Skeletal muscle cell (primary cell): ENCODE measurements around the gene RPS6KB2.
"Not testable (repeated sequence)": the region's sequence is repeated elsewhere in the genome, so short reads cannot be mapped to it uniquely, and the experiment has no call there.

Source experiments
- DNase-seq: peaks from one replicate; pipeline ENCODE4 v3.0.0-alpha.2; 2010; ENCODE audit warnings: low read depth
- H3K4me3 ChIP-seq: 2 replicates; pipeline ENCODE4 v1.5.1; 2011; ENCODE audit warnings: low read depth, mild to moderate bottlenecking, control low read depth, low read length, moderate library complexity

Gene RPS6KB2

GRCh38 chr11:67456068-67456705, 27.9 kb downstream of the RPS6KB2 start:
- no peak for DNase-seq
- no peak overlapping the region for H3K4me3 ChIP-seq

GRCh38 chr11:67457453-67457852, 29.2 kb downstream of the RPS6KB2 start:
- H3K4me3 ChIP-seq = no peak overlapping the region
- no peak for DNase-seq

- DNase-seq = no peak
- H3K4me3 ChIP-seq = no peak overlapping the region
These were observed 30.0 kb downstream of the RPS6KB2 start for GRCh38 chr11:67458266-67458665.

- no peak for DNase-seq
- no peak overlapping the region for H3K4me3 ChIP-seq
These were observed 34.9 kb downstream of the RPS6KB2 start for GRCh38 chr11:67463186-67463585.

- peak overlapping the region; percentile 61 for H3K4me3 ChIP-seq
- DNase-seq = no peak
These were observed 35.6 kb downstream of the RPS6KB2 start for GRCh38 chr11:67463680-67464410.

GRCh38 chr11:67464411-67465188, 36.3 kb downstream of the RPS6KB2 start:
- peak overlapping the region; percentile 61 for H3K4me3 ChIP-seq
- no peak for DNase-seq

- no peak for DNase-seq
- peak overlapping the region; percentile 61 for H3K4me3 ChIP-seq
These were observed 36.9 kb downstream of the RPS6KB2 start for GRCh38 chr11:67465189-67465510.

DNA sequence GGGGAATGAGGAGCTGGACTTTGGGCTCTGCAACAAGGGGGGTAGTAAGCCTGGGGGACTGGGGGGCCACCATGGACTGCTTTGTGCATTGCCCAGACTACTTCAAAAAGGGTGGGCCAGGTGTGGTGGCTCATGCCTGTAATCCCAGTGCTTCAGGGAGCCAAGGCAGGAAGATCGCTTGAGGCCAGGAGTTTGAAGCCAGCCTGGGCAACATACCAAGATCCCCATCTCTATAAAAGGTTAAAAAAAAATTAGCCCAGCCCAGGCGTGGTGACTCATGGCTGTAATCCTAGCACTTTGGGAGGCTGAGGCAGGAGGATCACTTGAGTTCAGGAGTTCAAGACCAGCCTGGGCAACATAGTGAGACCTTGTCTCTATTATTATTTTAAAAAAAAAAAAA, 37.2 kb downstream of the RPS6KB2 start:
- not testable (repeated sequence) for DNase-seq, H3K4me3 ChIP-seq

DNA sequence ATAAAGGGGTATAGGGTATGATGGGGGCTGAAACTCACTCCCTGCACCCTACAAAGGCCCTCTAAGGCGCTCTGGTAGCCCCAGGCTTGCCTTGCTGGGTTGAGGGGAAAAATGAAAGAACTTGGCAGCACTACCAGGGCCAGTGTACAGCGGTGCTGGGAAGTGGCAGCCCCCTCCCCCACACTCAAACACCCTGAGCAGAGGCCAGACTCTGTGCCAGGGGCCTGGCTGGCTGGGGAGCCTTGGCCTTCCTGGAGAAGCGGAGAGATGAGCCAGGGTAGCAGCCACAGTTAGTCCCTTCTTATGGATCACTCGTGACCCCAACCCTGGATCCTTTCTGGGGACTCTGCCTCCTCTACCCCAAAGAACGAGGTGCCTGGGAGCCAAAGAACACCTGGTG, 38.1 kb downstream of the RPS6KB2 start:
- no peak overlapping the region for H3K4me3 ChIP-seq
- DNase-seq = no peak

DNA sequence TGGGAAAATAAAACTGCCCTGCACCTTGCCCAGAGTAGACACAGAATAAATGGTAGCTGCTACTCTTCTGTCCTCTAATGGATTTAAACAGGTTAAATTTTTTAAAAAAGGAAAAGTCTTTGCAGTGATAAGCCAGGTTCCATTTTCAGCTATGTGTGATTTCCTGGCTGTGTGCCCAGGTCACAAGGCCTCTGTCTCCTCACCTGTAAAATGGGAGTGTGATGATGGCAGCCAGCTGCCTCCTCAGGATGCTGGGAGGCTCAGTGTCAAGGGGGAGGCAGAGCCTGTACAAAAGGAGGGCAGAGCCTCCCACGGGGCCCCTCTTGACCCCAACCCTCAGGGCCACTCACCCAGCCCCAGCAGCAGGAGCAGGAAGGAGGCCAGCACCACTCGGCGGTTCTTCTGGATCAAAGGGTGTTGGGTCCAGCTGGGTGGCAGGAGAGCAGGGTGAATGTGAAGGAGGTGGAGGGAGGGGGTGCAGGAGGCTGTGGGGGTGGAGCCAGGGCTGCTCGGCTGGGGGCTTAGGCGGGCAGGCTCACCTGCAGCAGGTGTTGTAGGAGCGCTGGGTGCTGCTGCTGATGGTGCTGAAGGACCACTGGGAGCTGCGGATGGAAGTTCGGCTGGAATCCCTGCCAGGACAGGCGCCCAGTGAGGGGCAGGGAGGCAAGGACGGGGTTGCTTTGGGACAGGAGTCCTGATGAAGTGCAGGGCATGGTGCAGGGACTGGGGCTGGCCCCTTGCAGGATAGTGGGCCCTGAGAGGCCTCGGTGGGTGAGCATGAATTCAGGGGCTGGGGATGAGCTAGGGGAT, 38.9 kb downstream of the RPS6KB2 start:
- DNase-seq = no peak
- H3K4me3 ChIP-seq = no peak overlapping the region

DNA sequence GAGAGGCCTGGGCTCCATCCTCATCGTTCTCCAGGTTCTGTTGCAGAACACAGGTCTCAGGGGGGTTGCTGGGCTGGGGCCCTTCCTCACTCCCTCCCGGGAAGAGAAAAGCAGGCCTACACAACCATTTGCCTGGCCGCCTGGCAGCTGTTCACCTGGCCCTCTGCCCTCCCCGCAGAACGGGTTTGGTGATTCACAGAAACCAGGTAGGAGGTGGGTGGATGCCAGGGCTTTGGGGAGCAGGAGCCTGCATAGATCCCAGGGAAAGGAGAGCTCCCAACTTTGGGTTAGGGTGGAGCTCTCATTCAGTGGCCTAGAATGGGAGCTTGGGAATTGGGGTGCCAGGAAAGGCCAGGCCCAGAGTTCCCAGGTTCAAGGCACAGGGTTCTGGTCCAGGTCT, 39.8 kb downstream of the RPS6KB2 start:
- no peak for DNase-seq
- H3K4me3 ChIP-seq = peak overlapping the region; percentile 81

DNA sequence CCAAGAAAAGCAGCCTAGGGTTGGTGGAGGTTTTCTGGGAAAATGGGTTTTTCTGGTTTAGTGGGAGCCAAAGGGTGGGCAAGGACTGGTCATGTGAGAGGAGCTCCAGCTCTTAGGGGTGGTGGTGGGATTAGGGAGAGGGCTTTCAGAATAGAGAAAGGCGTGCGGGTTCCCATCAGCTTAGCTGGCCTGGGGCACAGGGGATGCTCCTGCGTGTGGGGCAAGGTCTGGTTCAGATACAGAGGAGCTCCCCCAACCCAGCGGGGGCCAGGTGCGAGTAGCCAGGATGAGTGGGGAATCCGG, 40.1 kb downstream of the RPS6KB2 start:
- peak overlapping the region; percentile 81 for H3K4me3 ChIP-seq
- no peak for DNase-seq

DNA sequence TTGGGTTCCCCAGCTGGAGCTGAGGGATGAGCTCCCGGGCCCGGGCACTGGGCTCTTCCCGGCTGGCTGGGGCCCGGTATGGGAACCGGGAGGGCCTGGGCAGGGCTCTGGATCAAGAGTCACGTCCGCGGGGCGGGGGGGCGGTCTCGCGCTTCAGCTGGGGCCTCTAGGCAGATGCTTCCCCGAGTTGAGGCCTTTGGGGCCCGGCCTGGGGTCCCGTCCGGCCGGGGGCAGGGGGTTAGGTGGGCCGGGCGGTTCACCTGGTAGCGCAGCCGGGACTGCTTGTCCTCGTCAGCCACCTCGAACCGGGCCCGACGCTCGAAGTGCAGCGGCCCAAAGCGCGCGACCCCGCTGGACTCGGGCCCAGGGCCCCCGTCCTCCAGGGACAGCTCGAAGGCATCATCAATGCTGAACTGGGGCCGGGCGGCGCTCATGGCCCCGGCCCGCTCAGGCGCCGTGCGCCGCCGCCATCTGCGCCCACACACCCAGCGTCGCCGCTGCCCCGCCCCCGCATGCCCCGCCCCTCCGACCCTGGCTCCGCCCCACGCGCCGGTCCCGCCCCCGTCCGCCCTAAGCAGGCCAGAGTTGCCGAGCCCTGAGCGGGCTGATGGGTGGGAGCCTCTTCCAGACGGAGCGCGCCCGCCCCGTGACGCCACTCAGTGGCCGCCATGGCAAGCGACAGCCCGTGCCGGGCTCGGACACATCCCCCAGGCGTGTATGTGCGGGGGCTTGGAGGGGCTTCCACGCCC, 40.6 kb downstream of the RPS6KB2 start, which contains the start of gene TMEM134:
TMEM134 (minus strand) TSS at position 493 of the 749 bp plus-strand sequence; CDS start at position 434, 59 bp downstream.
- H3K4me3 ChIP-seq = peak within 1 kb of the TSS; percentile 81
- peak; percentile 64 for DNase-seq

DNA sequence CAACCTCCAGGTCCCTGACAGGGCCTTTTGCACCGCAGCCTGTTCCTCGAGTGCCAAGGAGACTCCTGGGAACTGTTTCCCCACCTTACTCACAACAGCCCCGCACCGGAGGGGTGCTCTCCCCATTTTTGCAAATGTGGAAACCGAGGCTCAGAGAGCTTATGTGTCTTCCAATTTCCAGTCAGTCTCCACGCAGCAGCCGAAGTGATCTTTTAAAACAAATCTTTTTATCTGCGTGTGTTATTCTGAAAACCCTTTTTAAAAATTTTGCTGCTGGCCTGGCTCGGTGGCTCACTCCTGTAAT, 41.2 kb downstream of the RPS6KB2 start:
- DNase-seq = no peak
- H3K4me3 ChIP-seq = peak overlapping the region; percentile 81

DNA sequence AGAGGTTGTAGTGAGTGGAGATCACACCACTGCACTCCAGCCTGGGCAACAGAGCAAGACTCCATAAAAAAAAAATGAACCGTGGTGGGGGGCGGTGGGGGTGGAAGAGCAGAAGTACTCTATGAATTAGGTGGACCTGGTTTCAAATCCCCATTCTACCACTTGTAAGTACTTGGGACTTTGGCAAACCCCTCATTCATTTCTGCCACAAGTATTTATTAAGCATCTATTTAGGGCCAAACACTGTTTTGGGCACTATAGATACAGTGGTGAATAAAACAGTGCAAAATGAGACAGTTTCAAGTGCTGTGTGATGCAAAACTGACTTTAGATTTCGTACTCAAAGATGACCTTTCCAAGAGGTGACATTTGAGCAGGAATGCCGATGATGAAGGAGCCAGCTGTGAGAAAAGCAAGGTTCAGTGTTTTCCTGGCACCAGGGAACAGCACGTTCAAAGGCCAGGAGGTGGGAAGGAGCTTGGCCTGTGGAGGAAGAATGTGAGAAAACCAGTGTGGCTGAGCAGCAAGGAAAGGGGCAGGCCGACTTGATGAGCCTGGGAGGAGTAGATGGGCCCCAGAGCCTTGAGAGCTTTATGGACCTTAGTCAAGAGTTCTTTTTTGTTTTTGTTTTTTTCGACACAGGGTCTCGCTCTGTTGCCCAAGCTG, 42.2 kb downstream of the RPS6KB2 start:
- DNase-seq = no peak

GRCh38 chr11:67472882-67473281, 44.6 kb downstream of the RPS6KB2 start:
- no peak overlapping the region for H3K4me3 ChIP-seq
- DNase-seq = no peak

More for the DNA sequence above, 42.2 kb downstream of the RPS6KB2 start:
- H3K4me3 ChIP-seq = no peak overlapping the region

DNA sequence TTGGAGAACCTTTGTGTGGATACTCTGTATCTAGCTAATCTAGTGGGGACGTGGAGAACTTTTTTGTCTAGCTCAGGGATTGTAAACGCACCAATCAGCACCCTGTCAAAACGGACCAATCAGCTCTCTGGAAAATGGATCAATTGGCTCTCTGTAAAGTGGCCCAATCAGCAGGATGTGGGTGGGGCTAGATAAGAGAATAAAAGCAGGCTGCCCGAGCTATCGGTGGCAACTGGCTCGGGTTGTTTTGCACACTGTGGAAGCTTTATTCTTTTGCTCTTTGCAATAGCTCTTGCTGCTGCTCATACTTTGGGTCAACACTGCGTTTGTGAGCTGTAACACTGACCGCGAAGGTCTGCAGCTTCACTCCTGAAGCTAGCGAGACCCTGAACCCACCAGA, 48.4 kb downstream of the RPS6KB2 start:
- not testable (repeated sequence) for H3K4me3 ChIP-seq, DNase-seq

DNA sequence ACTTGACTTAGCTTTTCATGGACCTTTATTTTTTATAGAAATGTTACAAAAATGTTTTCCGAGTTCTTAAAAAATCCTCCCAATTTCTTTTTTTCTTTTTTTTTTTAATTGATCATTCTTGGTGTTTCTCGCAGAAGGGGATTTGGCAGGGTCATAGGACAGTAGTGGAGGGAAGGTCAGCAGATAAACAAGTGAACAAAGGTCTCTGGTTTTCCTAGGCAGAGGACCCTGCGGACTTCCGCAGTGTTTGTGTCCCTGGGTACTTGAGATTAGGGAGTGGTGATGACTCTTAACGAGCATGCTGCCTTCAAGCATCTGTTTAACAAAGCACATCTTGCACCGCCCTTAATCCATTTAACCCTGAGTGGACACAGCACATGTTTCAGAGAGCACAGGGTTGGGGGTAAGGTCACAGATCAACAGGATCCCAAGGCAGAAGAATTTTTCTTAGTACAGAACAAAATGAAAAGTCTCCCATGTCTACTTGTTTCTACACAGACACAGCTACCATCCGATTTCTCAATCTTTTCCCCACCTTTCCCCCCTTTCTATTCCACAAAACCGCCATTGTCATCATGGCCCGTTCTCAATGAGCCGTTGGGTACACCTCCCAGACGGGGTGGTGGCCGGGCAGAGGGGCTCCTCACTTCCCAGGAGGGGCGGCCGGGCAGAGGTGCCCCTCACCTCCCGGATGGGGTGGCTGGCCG, 49.2 kb downstream of the RPS6KB2 start:
- DNase-seq, H3K4me3 ChIP-seq: not testable (repeated sequence)
